ENCODE data around the gene RIPK3. TPM values are rescaled to one million over a fixed set of nuclear protein-coding genes. Genes with fewer than 3 reads are reported as not detected.
"Not testable (repeated sequence)": the region's sequence is repeated elsewhere in the genome, so short reads cannot be mapped to it uniquely, and the experiment has no call there.

RIPK3 gene
- total RNA-seq, 4 donors from 2014 or later = 0.29 to 123 (median 6.0) TPM

GRCh38 chr14:24331731-24332267 lies 8.0 kb downstream of the RIPK3 start:
- Histone ChIP-seq H3K4me1 (peaks cover 0 to 14% of the 10 kb centered on the region in 2 donors), H3K27ac (no peak overlapping the region), H3K9me3 (no peaks in the 10 kb centered on the region), H3K36me3 (no peaks in the 10 kb centered on the region), H3K4me3 (no peak overlapping the region), H3K27me3 (peaks cover 0 to 27% of the 10 kb centered on the region in 2 donors)
- no peak for DNase-seq
- intact Hi-C loops (cut with DNase I; ENCODE audit: low total_unique reads) = loop anchor here (10.0 kb wide), 1 partner anchor 103 kb away; no protein-coding TSS in a partner anchor
- no peak for TF ChIP-seq CTCF (IDR thresholded peaks at IDR 0.05)
- TF ChIP-seq POLR2A (IDR thresholded peaks at IDR 0.05) = no peak

GRCh38 chr14:24330973-24331674 lies 8.7 kb downstream of the RIPK3 start:
- TF ChIP-seq CTCF (IDR thresholded peaks at IDR 0.05) (no peak), POLR2A (IDR thresholded peaks at IDR 0.05) (no peak)
- no peak overlapping the region for H3K4me3 ChIP-seq
- H3K4me1 ChIP-seq = peaks cover 0 to 14% of the 10 kb centered on the region in 2 donors
- peaks cover 0 to 24% of the 10 kb centered on the region in 2 donors for H3K27me3 ChIP-seq
- intact Hi-C loops (cut with DNase I; ENCODE audit: low total_unique reads) = loop anchor here (10.0 kb wide), 1 partner anchor 104 kb away; no protein-coding TSS in a partner anchor
- no peaks in the 10 kb centered on the region for H3K36me3 ChIP-seq
- no peak overlapping the region for H3K27ac ChIP-seq
- DNase-seq = no peak
- no peaks in the 10 kb centered on the region for H3K9me3 ChIP-seq

GRCh38 chr14:24329736-24330135 lies 10.1 kb downstream of the RIPK3 start:
- H3K9me3 ChIP-seq = no peaks in the 10 kb centered on the region
- H3K36me3 ChIP-seq = no peaks in the 10 kb centered on the region
- no peak overlapping the region for H3K4me3 ChIP-seq
- H3K27me3 ChIP-seq = peaks cover 0 to 16% of the 10 kb centered on the region in 2 donors
- peaks cover 0 to 14% of the 10 kb centered on the region in 2 donors for H3K4me1 ChIP-seq
- no peak for DNase-seq
- intact Hi-C loops (cut with DNase I; ENCODE audit: low total_unique reads) = loop anchor here (10.0 kb wide), 1 partner anchor 105 kb away; no protein-coding TSS in a partner anchor
- H3K27ac ChIP-seq = no peak overlapping the region
- TF ChIP-seq CTCF (IDR thresholded peaks at IDR 0.05) = no peak
- no peak for TF ChIP-seq POLR2A (IDR thresholded peaks at IDR 0.05)

- H3K27ac ChIP-seq = no peak overlapping the region
- no peaks in the 10 kb centered on the region for H3K9me3 ChIP-seq
- intact Hi-C loops (cut with DNase I; ENCODE audit: low total_unique reads) = no loop called here
- no peak for DNase-seq
- TF ChIP-seq CTCF (IDR thresholded peaks at IDR 0.05) = no peak
- no peak for TF ChIP-seq POLR2A (IDR thresholded peaks at IDR 0.05)
- H3K4me3 ChIP-seq = no peak overlapping the region
- H3K4me1 ChIP-seq = peaks cover 0 to 9% of the 10 kb centered on the region in 2 donors
- H3K36me3 ChIP-seq = no peaks in the 10 kb centered on the region
- H3K27me3 ChIP-seq = peaks cover 0 to 10% of the 10 kb centered on the region in 2 donors
Observed at GRCh38 chr14:24329073-24329663, 10.6 kb downstream of the RIPK3 start.

- DNase-seq = peak; percentile 61
- H3K27ac ChIP-seq; H3K4me3 ChIP-seq; intact Hi-C loops (cut with DNase I; ENCODE audit: low total_unique reads); H3K36me3 ChIP-seq; H3K9me3 ChIP-seq; H3K27me3 ChIP-seq; H3K4me1 ChIP-seq: not testable (repeated sequence)
- peak; percentile 38 to 71 (median 66) for TF ChIP-seq CTCF (IDR thresholded peaks at IDR 0.05)
Observed at GRCh38 chr14:24327914-24328313, 11.9 kb downstream of the RIPK3 start.
